ENCODE data around the gene CYP4F8. TPM values are rescaled to one million over a fixed set of nuclear protein-coding genes. Genes with fewer than 3 reads are reported as not detected.

CYP4F8 gene
- total and polyA plus RNA-seq, 2 of the 8 experiments (the other 6 are each of a cell fraction or from before 2014, with no cell fraction given): not detected

- H2BK120ac ChIP-seq (replicated peaks; ENCODE audit: low read depth, low read length): no peak overlapping the region
- no peaks in the 10 kb centered on the region; the same call in 1 of the 2 replicates for H3K23me2 ChIP-seq (ENCODE audit: low read depth, low read length)
- H2BK20ac ChIP-seq (ENCODE audit: low read length): no peak overlapping the region
- FAIRE-seq (no peak), DNase-seq (ENCODE audit: low read depth in 1 of 2, low spot score in 2 of 2) (no peak)
- no peak overlapping the region for H3K14ac ChIP-seq (ENCODE audit: insufficient read length)
- no peak overlapping the region for H3K9ac ChIP-seq (replicated peaks in 1 of 4; ENCODE audit: extremely low read depth in 1 of 4, low read depth in 3 of 4, low read length in 3 of 4)
- no peak overlapping the region for H3K27ac ChIP-seq (ENCODE audit: low read depth, low read length)
- H3K36me3 ChIP-seq (ENCODE audit: control insufficient read depth in 2 of 4, insufficient read depth in 4 of 4, low read length in 3 of 4): no peaks in the 10 kb centered on the region
- H3K4me3 ChIP-seq (ENCODE audit: extremely low read depth in 1 of 4, insufficient read depth in 2 of 4, low read depth in 3 of 4, low read length in 4 of 4): no peak overlapping the region
- H2BK5ac ChIP-seq (ENCODE audit: low read depth, low read length): no peak overlapping the region
- WGBS, 2 experiments (ENCODE audit: extremely low coverage in 1 of 2, insufficient coverage in 1 of 2, insufficient read length in 1 of 2, insufficient replicate concordance in 2 of 2, low coverage in 1 of 2, low lambda C conversion rate in 2 of 2, missing lambda C conversion rate in 1 of 2): 88% methylated on average over 8 of the region's 8 CpGs; no CpG with 5 or more reads in 1 of the 2 experiments
- no peaks in the 10 kb centered on the region for H3K79me1 ChIP-seq (ENCODE audit: low read depth, low read length)
- ChIA-PET POLR2A (ENCODE audit: partially characterized antibody) (no interaction called here), CTCF (ENCODE audit: partially characterized antibody) (interaction anchor here (0.5 kb wide), 1 partner anchor 1300 kb away, joined by 3 read pairs; no protein-coding TSS in a partner anchor)
- no peak overlapping the region for H3K4me2 ChIP-seq (ENCODE audit: insufficient read depth in 1 of 2, low read depth in 2 of 2, low read length in 2 of 2)
- no peak overlapping the region for H3K4ac ChIP-seq (replicated peaks; ENCODE audit: insufficient read length, low read depth, low read length)
- no peak overlapping the region for H4K91ac ChIP-seq (replicated peaks; ENCODE audit: insufficient read length, low read length)
- H2AK5ac ChIP-seq (ENCODE audit: low read depth, low read length): no peak overlapping the region
- H3K23ac ChIP-seq (ENCODE audit: insufficient read length): no peak overlapping the region
- H3K56ac ChIP-seq (replicated peaks; ENCODE audit: insufficient read length, low read depth, low read length): no peak overlapping the region
- no peak overlapping the region for H4K5ac ChIP-seq (ENCODE audit: insufficient read length, low read depth, low read length)
- no peak overlapping the region for H2BK12ac ChIP-seq (ENCODE audit: low read depth, low read length)
- H3K79me2 ChIP-seq (ENCODE audit: control insufficient read depth in 1 of 2, insufficient read depth in 2 of 2, low read length in 2 of 2): no peaks in the 10 kb centered on the region
- H3K4me1 ChIP-seq (replicated peaks in 1 of 4; ENCODE audit: control insufficient read depth in 3 of 4, insufficient read depth in 4 of 4, low read length in 3 of 4): no peaks in the 10 kb centered on the region
- H4K8ac ChIP-seq (ENCODE audit: extremely low read depth, insufficient read depth, low read length): no peak overlapping the region
- no peak overlapping the region for H3K18ac ChIP-seq (ENCODE audit: extremely low read depth, low read length)
- no peaks in the 10 kb centered on the region for H3K27me3 ChIP-seq (replicated peaks in 1 of 4; ENCODE audit: control insufficient read depth in 3 of 4, extremely low read depth in 1 of 4, insufficient read depth in 3 of 4, low read length in 3 of 4)
- H3K9me3 ChIP-seq (ENCODE audit: insufficient read depth in 2 of 2, low read depth in 1 of 2, low read length in 1 of 2): peaks cover 42 to 66% of the 10 kb centered on the region in 2 experiments
- H2BK15ac ChIP-seq (ENCODE audit: low read length): no peak overlapping the region
- H4K20me1 ChIP-seq (replicated peaks in 1 of 2; ENCODE audit: control insufficient read depth in 1 of 2, insufficient read depth in 2 of 2, low read length in 2 of 2): no peaks in the 10 kb centered on the region
- H2AFZ ChIP-seq (ENCODE audit: low read length): no peak overlapping the region
- TF ChIP-seq PHF8 (conservative IDR thresholded peaks at IDR 0.05; ENCODE audit: low read depth, low read length) (no peak), ATF3 (IDR thresholded peaks at IDR 0.05; ENCODE audit: insufficient read depth, low read depth, low read length) (no peak), POLR2AphosphoS5 (IDR thresholded peaks at IDR 0.05; ENCODE audit: low read depth, low read length) (no peak), JUN (IDR thresholded peaks at IDR 0.05; ENCODE audit: low read depth, low read length) (no peak), MAFK (IDR thresholded peaks at IDR 0.05; ENCODE audit: low read depth, low read length) (no peak), RFX5 (IDR thresholded peaks at IDR 0.05; ENCODE audit: borderline replicate concordance, low read depth, low read length) (no peak), USF2 (IDR thresholded peaks at IDR 0.05; ENCODE audit: low read length) (no peak), JUND (IDR thresholded peaks at IDR 0.05; ENCODE audit: low read length) (no peak), RNF2 (IDR thresholded peaks at IDR 0.05; ENCODE audit: borderline replicate concordance, low read depth, low read length, missing control alignments, poor library complexity, severe bottlenecking) (no peak), GTF2F1 (IDR thresholded peaks at IDR 0.05; ENCODE audit: borderline replicate concordance, low read depth, low read length) (no peak), KDM1A (IDR thresholded peaks at IDR 0.05; ENCODE audit: borderline replicate concordance, low read length) (no peak), RBBP5 (IDR thresholded peaks at IDR 0.05; ENCODE audit: borderline replicate concordance, low read depth, low read length) (no peak)
Measured at GRCh38 chr19:15609261-15609660, 5.8 kb upstream of the CYP4F8 start.
